ENCODE results near the gene RMI1.

RMI1 gene

GRCh38 chr9:83980395-83981125 lies at the start of gene RMI1:
Gene RMI1 (plus strand): TSS chr9:83980805. CDS start chr9:84000987, 20,182 bp downstream.
- H3K4me3 ChIP-seq (ENCODE audit: low read length): peak within 1 kb of the TSS; percentile 89
- H3K4me2 ChIP-seq (ENCODE audit: low read length): peak within 1 kb of the TSS; percentile 82
- H4K20me1 ChIP-seq (ENCODE audit: insufficient read depth, low read length): peaks cover 57% of the 10 kb centered on the region
- H3K27ac ChIP-seq (ENCODE audit: low read length): peak within 1 kb of the TSS; percentile 95
- no peak for TF ChIP-seq EZH2phosphoT487 (IDR thresholded peaks at IDR 0.05; ENCODE audit: low read depth)
- TF ChIP-seq, protein P1, sequence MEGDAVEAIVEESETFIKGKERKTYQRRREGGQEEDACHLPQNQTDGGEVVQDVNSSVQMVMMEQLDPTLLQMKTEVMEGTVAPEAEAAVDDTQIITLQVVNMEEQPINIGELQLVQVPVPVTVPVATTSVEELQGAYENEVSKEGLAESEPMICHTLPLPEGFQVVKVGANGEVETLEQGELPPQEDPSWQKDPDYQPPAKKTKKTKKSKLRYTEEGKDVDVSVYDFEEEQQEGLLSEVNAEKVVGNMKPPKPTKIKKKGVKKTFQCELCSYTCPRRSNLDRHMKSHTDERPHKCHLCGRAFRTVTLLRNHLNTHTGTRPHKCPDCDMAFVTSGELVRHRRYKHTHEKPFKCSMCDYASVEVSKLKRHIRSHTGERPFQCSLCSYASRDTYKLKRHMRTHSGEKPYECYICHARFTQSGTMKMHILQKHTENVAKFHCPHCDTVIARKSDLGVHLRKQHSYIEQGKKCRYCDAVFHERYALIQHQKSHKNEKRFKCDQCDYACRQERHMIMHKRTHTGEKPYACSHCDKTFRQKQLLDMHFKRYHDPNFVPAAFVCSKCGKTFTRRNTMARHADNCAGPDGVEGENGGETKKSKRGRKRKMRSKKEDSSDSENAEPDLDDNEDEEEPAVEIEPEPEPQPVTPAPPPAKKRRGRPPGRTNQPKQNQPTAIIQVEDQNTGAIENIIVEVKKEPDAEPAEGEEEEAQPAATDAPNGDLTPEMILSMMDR (IDR thresholded peaks at IDR 0.05; ENCODE audit: low read depth, low read length): peak; percentile 36
- no peaks in the 10 kb centered on the region for H3K9me3 ChIP-seq (ENCODE audit: insufficient read depth, low read length)
- peaks cover 98% of the 10 kb centered on the region for H3K79me2 ChIP-seq (ENCODE audit: low read length)
- H3K4me1 ChIP-seq (ENCODE audit: low read length): peaks cover 46% of the 10 kb centered on the region
- peaks cover 46% of the 10 kb centered on the region for H3K36me3 ChIP-seq (replicated peaks; ENCODE audit: low read depth, low read length)
- no peaks in the 10 kb centered on the region for H3K27me3 ChIP-seq (ENCODE audit: low read depth, low read length)
- H2AFZ ChIP-seq (ENCODE audit: low read depth, low read length): peak within 1 kb of the TSS; percentile 32; the same call in 1 of the 2 replicates
- peak within 1 kb of the TSS; percentile 100 for H3K9ac ChIP-seq (ENCODE audit: low read length)

- Histone ChIP-seq H2AFZ (ENCODE audit: low read depth, low read length) (no peak overlapping the region), H3K9ac (ENCODE audit: low read length) (no peak overlapping the region), H3K27me3 (ENCODE audit: low read depth, low read length) (no peaks in the 10 kb centered on the region), H3K27ac (ENCODE audit: low read length) (no peak overlapping the region), H3K4me3 (ENCODE audit: low read length) (no peak overlapping the region), H3K36me3 (replicated peaks; ENCODE audit: low read depth, low read length) (no peaks in the 10 kb centered on the region), H3K79me2 (ENCODE audit: low read length) (no peaks in the 10 kb centered on the region), H3K4me2 (ENCODE audit: low read length) (peak overlapping the region; percentile 22; the same call in 1 of the 2 replicates), H3K4me1 (ENCODE audit: low read length) (peaks cover 15% of the 10 kb centered on the region), H4K20me1 (ENCODE audit: insufficient read depth, low read length) (no peaks in the 10 kb centered on the region), H3K9me3 (ENCODE audit: insufficient read depth, low read length) (no peaks in the 10 kb centered on the region)
- TF ChIP-seq, protein P1 (IDR thresholded peaks at IDR 0.05; ENCODE audit: low read depth, low read length): no peak
These were observed 49.7 kb upstream of the RMI1 start for GRCh38 chr9:83930881-83931280.

DNA sequence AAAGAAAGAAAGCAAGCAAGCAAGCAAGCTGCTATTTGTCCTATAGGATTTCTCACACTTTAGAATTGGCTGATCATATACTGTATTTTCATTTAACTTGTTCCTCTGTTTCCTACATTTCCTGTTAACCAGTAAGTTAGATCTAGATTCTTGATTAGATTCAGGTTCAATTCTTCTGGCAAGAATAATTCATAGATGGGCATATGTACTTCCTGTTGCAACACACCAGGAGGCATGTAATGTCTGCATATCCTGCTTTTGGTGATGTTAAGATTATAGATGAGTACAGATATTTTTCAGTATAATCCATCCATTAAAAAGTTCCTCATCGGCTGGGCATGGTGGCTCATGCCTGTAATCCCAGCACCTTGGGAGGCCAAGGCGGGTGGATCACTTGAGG lies 48.6 kb upstream of the RMI1 start:
- Histone ChIP-seq H3K4me2 (ENCODE audit: low read length) (no peak overlapping the region), H3K9me3 (ENCODE audit: insufficient read depth, low read length) (no peaks in the 10 kb centered on the region), H3K79me2 (ENCODE audit: low read length) (no peaks in the 10 kb centered on the region), H3K4me3 (ENCODE audit: low read length) (no peak overlapping the region), H3K9ac (ENCODE audit: low read length) (no peak overlapping the region), H2AFZ (ENCODE audit: low read depth, low read length) (no peak overlapping the region), H3K27ac (ENCODE audit: low read length) (no peak overlapping the region), H3K27me3 (ENCODE audit: low read depth, low read length) (no peaks in the 10 kb centered on the region), H3K36me3 (replicated peaks; ENCODE audit: low read depth, low read length) (no peaks in the 10 kb centered on the region), H3K4me1 (ENCODE audit: low read length) (peaks cover 15% of the 10 kb centered on the region), H4K20me1 (ENCODE audit: insufficient read depth, low read length) (no peaks in the 10 kb centered on the region)
- TF ChIP-seq, protein P1 (IDR thresholded peaks at IDR 0.05; ENCODE audit: low read depth, low read length): no peak
- TF ChIP-seq EZH2phosphoT487 (IDR thresholded peaks at IDR 0.05; ENCODE audit: low read depth): no peak

GRCh38 chr9:83932851-83933250 lies 47.8 kb upstream of the RMI1 start:
- Histone ChIP-seq H4K20me1 (ENCODE audit: insufficient read depth, low read length) (no peaks in the 10 kb centered on the region), H3K4me2 (ENCODE audit: low read length) (no peak overlapping the region), H3K9me3 (ENCODE audit: insufficient read depth, low read length) (no peaks in the 10 kb centered on the region), H3K27me3 (ENCODE audit: low read depth, low read length) (no peaks in the 10 kb centered on the region), H2AFZ (ENCODE audit: low read depth, low read length) (no peak overlapping the region), H3K4me3 (ENCODE audit: low read length) (no peak overlapping the region), H3K9ac (ENCODE audit: low read length) (no peak overlapping the region), H3K4me1 (ENCODE audit: low read length) (peaks cover 15% of the 10 kb centered on the region), H3K79me2 (ENCODE audit: low read length) (no peaks in the 10 kb centered on the region), H3K27ac (ENCODE audit: low read length) (no peak overlapping the region), H3K36me3 (replicated peaks; ENCODE audit: low read depth, low read length) (no peaks in the 10 kb centered on the region)
- no peak for TF ChIP-seq EZH2phosphoT487 (IDR thresholded peaks at IDR 0.05; ENCODE audit: low read depth)
- TF ChIP-seq, protein P1 (IDR thresholded peaks at IDR 0.05; ENCODE audit: low read depth, low read length): no peak
